ENCODE results near the gene TOP1. TPM values are rescaled to one million over a fixed set of nuclear protein-coding genes. Genes with fewer than 3 reads are reported as not detected.

The TOP1 gene
- total and polyA plus RNA-seq, 2 donors from 2014 or later, result 23.4 to 49.9 TPM

- H3K4me3 ChIP-seq (ENCODE audit: low read length in 3 of 3), result no peak overlapping the region
- intact Hi-C loops (cut with DNase I), result no loop called here
- H3K36me3 ChIP-seq (ENCODE audit: control insufficient read depth in 2 of 3, insufficient read depth in 3 of 3, low read length in 3 of 3), result peaks cover 0 to 10% (median 0%) of the 10 kb centered on the region in 3 donors
- no peaks in the 10 kb centered on the region for H3K9me3 ChIP-seq (ENCODE audit: control insufficient read depth in 2 of 3, insufficient read depth in 1 of 3, low read length in 3 of 3)
- no peak for DNase-seq
- TF ChIP-seq, protein P1, sequence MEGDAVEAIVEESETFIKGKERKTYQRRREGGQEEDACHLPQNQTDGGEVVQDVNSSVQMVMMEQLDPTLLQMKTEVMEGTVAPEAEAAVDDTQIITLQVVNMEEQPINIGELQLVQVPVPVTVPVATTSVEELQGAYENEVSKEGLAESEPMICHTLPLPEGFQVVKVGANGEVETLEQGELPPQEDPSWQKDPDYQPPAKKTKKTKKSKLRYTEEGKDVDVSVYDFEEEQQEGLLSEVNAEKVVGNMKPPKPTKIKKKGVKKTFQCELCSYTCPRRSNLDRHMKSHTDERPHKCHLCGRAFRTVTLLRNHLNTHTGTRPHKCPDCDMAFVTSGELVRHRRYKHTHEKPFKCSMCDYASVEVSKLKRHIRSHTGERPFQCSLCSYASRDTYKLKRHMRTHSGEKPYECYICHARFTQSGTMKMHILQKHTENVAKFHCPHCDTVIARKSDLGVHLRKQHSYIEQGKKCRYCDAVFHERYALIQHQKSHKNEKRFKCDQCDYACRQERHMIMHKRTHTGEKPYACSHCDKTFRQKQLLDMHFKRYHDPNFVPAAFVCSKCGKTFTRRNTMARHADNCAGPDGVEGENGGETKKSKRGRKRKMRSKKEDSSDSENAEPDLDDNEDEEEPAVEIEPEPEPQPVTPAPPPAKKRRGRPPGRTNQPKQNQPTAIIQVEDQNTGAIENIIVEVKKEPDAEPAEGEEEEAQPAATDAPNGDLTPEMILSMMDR (IDR thresholded peaks at IDR 0.05; ENCODE audit: borderline replicate concordance, extremely low read depth, insufficient read depth), result no peak
- no peak overlapping the region for H3K9ac ChIP-seq (ENCODE audit: low read length in 3 of 3)
- FAIRE-seq, result no peak
- no peaks in the 10 kb centered on the region for H3K27me3 ChIP-seq (ENCODE audit: control insufficient read depth, insufficient read depth, low read length)
- H3K4me1 ChIP-seq (ENCODE audit: control insufficient read depth in 2 of 3, insufficient read depth in 2 of 3, low read depth in 1 of 3, low read length in 3 of 3), result peaks cover 0 to 47% (median 25%) of the 10 kb centered on the region in 3 donors
- no peak overlapping the region for H3K27ac ChIP-seq (ENCODE audit: low read depth in 2 of 2, low read length in 2 of 2)
These were observed 126.6 kb downstream of the TOP1 start for GRCh38 chr20:41155261-41155660.

- no peak overlapping the region for H3K27ac ChIP-seq (ENCODE audit: low read depth in 2 of 2, low read length in 2 of 2)
- no peak for FAIRE-seq
- no peak overlapping the region for H3K9ac ChIP-seq (ENCODE audit: low read length in 3 of 3)
- H3K9me3 ChIP-seq (ENCODE audit: control insufficient read depth in 2 of 3, insufficient read depth in 1 of 3, low read length in 3 of 3), result no peaks in the 10 kb centered on the region
- TF ChIP-seq, protein P1 (IDR thresholded peaks at IDR 0.05; ENCODE audit: borderline replicate concordance, extremely low read depth, insufficient read depth), result no peak
- DNase-seq, result no peak
- peaks cover 0 to 32% (median 12%) of the 10 kb centered on the region in 3 donors for H3K4me1 ChIP-seq (ENCODE audit: control insufficient read depth in 2 of 3, insufficient read depth in 2 of 3, low read depth in 1 of 3, low read length in 3 of 3)
- intact Hi-C loops (cut with DNase I), result no loop called here
- H3K4me3 ChIP-seq (ENCODE audit: low read length in 3 of 3), result no peak overlapping the region
- no peaks in the 10 kb centered on the region for H3K27me3 ChIP-seq (ENCODE audit: control insufficient read depth, insufficient read depth, low read length)
- peaks cover 0 to 13% (median 2%) of the 10 kb centered on the region in 3 donors for H3K36me3 ChIP-seq (ENCODE audit: control insufficient read depth in 2 of 3, insufficient read depth in 3 of 3, low read length in 3 of 3)
These were observed 129.5 kb downstream of the TOP1 start for GRCh38 chr20:41158082-41158625.

DNA sequence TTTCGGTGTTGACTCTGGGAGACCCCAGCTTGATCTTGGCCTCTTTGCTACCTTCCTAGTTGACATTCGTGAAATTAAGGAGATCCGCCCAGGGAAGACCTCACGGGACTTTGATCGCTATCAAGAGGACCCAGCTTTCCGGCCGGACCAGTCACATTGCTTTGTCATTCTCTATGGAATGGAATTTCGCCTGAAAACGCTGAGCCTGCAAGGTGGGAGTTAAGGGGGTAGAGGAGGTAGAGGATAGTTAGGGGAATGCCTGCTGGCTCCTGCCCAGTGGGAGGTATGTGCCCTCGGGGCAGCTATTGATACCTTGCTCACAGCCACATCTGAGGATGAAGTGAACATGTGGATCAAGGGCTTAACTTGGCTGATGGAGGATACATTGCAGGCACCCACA lies 130.9 kb downstream of the TOP1 start:
- Histone ChIP-seq H3K9ac (ENCODE audit: low read length in 3 of 3) (no peak overlapping the region), H3K4me3 (ENCODE audit: low read length in 3 of 3) (no peak overlapping the region), H3K27me3 (ENCODE audit: control insufficient read depth, insufficient read depth, low read length) (no peaks in the 10 kb centered on the region), H3K9me3 (ENCODE audit: control insufficient read depth in 2 of 3, insufficient read depth in 1 of 3, low read length in 3 of 3) (no peaks in the 10 kb centered on the region), H3K36me3 (ENCODE audit: control insufficient read depth in 2 of 3, insufficient read depth in 3 of 3, low read length in 3 of 3) (peaks cover 3 to 27% (median 16%) of the 10 kb centered on the region in 3 donors), H3K4me1 (ENCODE audit: control insufficient read depth in 2 of 3, insufficient read depth in 2 of 3, low read depth in 1 of 3, low read length in 3 of 3) (peaks cover 0 to 29% (median 12%) of the 10 kb centered on the region in 3 donors), H3K27ac (ENCODE audit: low read depth in 2 of 2, low read length in 2 of 2) (no peak overlapping the region)
- FAIRE-seq (no peak), DNase-seq (no peak)
- TF ChIP-seq, protein P1 (IDR thresholded peaks at IDR 0.05; ENCODE audit: borderline replicate concordance, extremely low read depth, insufficient read depth), result no peak
- intact Hi-C loops (cut with DNase I), result no loop called here

GRCh38 chr20:41160686-41161085 lies 132.1 kb downstream of the TOP1 start:
- H3K4me1 ChIP-seq (ENCODE audit: control insufficient read depth in 2 of 3, insufficient read depth in 2 of 3, low read depth in 1 of 3, low read length in 3 of 3), result peaks cover 0 to 25% (median 12%) of the 10 kb centered on the region in 3 donors
- no peak for DNase-seq
- H3K9me3 ChIP-seq (ENCODE audit: control insufficient read depth in 2 of 3, insufficient read depth in 1 of 3, low read length in 3 of 3), result no peaks in the 10 kb centered on the region
- H3K4me3 ChIP-seq (ENCODE audit: low read length in 3 of 3), result no peak overlapping the region
- intact Hi-C loops (cut with DNase I), result no loop called here
- no peak for FAIRE-seq
- H3K27ac ChIP-seq (ENCODE audit: low read depth in 2 of 2, low read length in 2 of 2), result no peak overlapping the region
- TF ChIP-seq, protein P1 (IDR thresholded peaks at IDR 0.05; ENCODE audit: borderline replicate concordance, extremely low read depth, insufficient read depth), result no peak
- peaks cover 3 to 39% (median 27%) of the 10 kb centered on the region in 3 donors for H3K36me3 ChIP-seq (ENCODE audit: control insufficient read depth in 2 of 3, insufficient read depth in 3 of 3, low read length in 3 of 3)
- H3K9ac ChIP-seq (ENCODE audit: low read length in 3 of 3), result no peak overlapping the region
- H3K27me3 ChIP-seq (ENCODE audit: control insufficient read depth, insufficient read depth, low read length), result no peaks in the 10 kb centered on the region
